Activated CD8-positive, alpha-beta memory T cell treated with anti-CD3 and anti-CD28 coated beads, Interleukin-2, amount 50 U/mL, for 24 hours (primary cell): Measurements from ENCODE around the gene IQCN.
"Not testable (repeated sequence)": the region's sequence is repeated elsewhere in the genome, so short reads cannot be mapped to it uniquely, and the experiment has no call there.

Experiments used
- DNase-seq: peaks from one replicate; pipeline ENCODE4 v3.0.0-alpha.2; 2020; ENCODE audit errors: extremely low read depth

Gene IQCN

DNA sequence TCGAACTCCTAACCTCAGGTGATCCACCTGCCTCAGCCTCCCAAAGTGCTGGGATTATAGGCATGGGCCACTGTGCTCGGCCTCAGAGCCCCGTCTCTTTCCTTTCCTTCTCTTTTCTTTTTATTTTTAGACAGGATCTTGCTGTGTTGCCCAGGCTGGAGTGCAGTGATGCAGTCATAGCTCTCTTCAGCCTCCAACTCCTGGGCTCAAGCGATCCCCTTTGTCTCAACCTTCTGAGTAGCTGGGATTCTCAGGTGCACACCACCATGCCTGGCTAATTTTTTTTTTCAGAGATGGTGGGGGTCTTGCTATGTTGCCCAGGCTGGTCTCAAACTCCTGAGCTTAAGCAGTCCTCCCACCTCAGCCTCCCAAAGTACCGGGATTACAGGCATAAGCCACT lies 64.3 kb downstream of the IQCN start:
- DNase-seq: not testable (repeated sequence)

DNA sequence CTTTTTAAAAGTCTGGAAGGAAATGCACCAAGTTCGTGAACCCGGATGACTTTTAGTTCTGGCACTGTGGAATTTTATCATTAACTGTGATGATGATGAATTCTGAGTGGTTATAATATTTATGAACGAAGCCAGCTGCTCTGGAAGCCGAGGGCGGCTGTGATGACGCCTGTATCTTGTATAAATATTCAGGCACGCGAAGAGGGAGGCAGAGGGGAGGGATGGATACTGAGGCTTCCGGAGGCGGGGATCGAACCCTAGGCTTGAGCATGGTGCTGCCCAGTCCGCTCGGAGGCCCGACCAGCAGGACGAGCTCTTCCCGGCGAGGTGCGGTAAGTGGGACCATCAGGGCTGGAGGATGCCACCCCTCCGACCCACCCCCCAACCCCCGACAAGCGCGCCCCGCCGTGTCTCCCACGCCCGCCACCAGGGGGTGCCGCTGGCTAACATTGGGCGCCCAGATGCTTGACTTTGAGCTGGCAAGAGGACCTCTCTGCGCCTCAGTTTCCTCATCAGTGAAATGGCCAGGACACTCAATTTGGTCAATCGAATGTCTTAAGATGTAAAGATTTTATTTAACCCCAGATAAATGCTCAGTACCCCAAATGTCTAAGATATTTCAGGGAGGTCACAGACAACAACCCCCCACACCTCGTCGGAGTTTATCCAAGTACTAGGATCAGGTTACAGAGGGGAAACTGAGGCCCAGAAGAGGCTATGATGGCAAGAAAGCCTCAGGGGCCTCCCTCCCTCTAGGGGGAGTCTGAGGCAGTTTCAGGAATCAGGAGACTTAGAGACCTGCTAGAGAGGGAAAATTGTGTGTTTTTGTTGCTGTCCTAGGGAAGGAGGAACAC lies 65.9 kb downstream of the IQCN start:
- no peak for DNase-seq
